Liver (tissue), 3 donors: Measurements from ENCODE around the gene OSCAR.

Experiments
- CTCF ChIP-seq: fragments of 150-350 bp; IDR thresholded peaks from 2 replicates; pipeline ENCODE4 v1.5.1; 2017; ENCODE audit warnings: improper control_type of control experiment, low read depth, low read length; ENCODE audit not compliant: missing input control
- EGR1 ChIP-seq, 2 donors: IDR thresholded peaks; 2 replicates each; pipeline ENCODE4 v1.6.1; 2016 to 2018; ENCODE audit warnings: antibody characterized with exemption in 2 of 2, low read depth in 2 of 2
- FOXA2 ChIP-seq: IDR thresholded peaks from 2 replicates; pipeline ENCODE4 v1.6.1; 2016; ENCODE audit warnings: antibody characterized with exemption
- HNF4G ChIP-seq: IDR thresholded peaks from 2 replicates; pipeline ENCODE4 v1.6.1; 2016; ENCODE audit warnings: antibody characterized with exemption
- JUND ChIP-seq, 2 donors: IDR thresholded peaks; 2 replicates each; pipeline ENCODE4 v1.6.1; 2016; ENCODE audit warnings: antibody characterized with exemption in 2 of 2
- SP1 ChIP-seq: IDR thresholded peaks from 2 replicates; pipeline ENCODE4 v1.6.1; 2018; ENCODE audit warnings: antibody characterized with exemption, mild to moderate bottlenecking
- TAF1 ChIP-seq: conservative IDR thresholded peaks from 2 replicates; pipeline ENCODE4 v1.6.1; 2016; ENCODE audit warnings: antibody characterized with exemption, mild to moderate bottlenecking
- YY1 ChIP-seq: IDR thresholded peaks from 2 replicates; pipeline ENCODE4 v1.6.1; 2016; ENCODE audit warnings: antibody characterized with exemption, mild to moderate bottlenecking
- donor health status: healthy.
- donor health status: healthy.

- TF ChIP-seq TAF1 (no peak), CTCF (no peak), FOXA2 (no peak), EGR1 (IDR thresholded peaks at IDR 0.05; ENCODE audit: low read depth in 2 of 2) (no peak), JUND (IDR thresholded peaks at IDR 0.05) (no peak), SP1 (no peak), YY1 (no peak), HNF4G (no peak)
Measured at GRCh38 chr19:54100561-54100960, at the start of gene OSCAR.
